Rectal smooth muscle tissue (tissue), 1 donor: ENCODE results near the gene SPTLC3.

Experiments used
- H3K27ac ChIP-seq: one replicate; pipeline ENCODE4 v1.7.0; 2013; ENCODE audit warnings: low read depth, low read length, inconsistent platforms
- H3K27me3 ChIP-seq: one replicate; pipeline ENCODE4 v1.7.0; 2013; ENCODE audit warnings: low read length; ENCODE audit not compliant: control insufficient read depth, insufficient read depth
- H3K36me3 ChIP-seq: one replicate; pipeline ENCODE4 v1.7.0; 2013; ENCODE audit warnings: low read length; ENCODE audit not compliant: control insufficient read depth, insufficient read depth
- H3K4me1 ChIP-seq: one replicate; pipeline ENCODE4 v1.7.0; 2013; ENCODE audit warnings: low read length; ENCODE audit not compliant: control insufficient read depth, insufficient read depth
- H3K4me3 ChIP-seq: one replicate; pipeline ENCODE4 v1.7.0; 2013; ENCODE audit warnings: low read length
- H3K9ac ChIP-seq: one replicate; pipeline ENCODE4 v1.7.0; 2013; ENCODE audit warnings: low read length

SPTLC3 gene

DNA sequence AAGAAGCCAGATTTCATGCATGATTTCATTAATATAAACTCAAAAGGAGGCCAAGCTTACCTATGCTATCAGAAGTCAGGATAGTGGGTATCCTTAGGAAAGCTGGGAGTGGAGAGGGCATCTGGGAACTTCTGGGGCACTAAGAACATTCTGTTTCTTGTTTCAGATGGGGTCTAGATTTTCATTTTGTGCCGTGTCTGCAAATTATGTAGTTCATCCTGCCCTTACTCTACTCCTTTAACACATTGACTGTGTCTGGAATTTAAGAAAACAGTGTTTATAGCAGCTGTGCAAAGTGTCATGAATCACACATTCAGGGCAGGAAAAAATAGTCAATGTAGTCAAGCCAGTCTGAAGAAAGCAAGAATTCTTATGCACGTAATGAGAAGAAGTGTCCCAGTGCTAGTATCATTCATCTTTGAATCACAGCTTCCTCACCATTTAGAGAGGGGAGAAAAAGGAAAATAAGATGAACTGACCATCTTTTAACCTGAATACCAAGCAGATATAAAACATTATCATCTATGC is 11.6 kb upstream of the SPTLC3 start:
- Histone ChIP-seq H3K27ac (no peak overlapping the region), H3K27me3 (no peaks in the 10 kb centered on the region), H3K36me3 (no peaks in the 10 kb centered on the region), H3K4me3 (no peak overlapping the region), H3K4me1 (no peaks in the 10 kb centered on the region), H3K9ac (no peak overlapping the region)

DNA sequence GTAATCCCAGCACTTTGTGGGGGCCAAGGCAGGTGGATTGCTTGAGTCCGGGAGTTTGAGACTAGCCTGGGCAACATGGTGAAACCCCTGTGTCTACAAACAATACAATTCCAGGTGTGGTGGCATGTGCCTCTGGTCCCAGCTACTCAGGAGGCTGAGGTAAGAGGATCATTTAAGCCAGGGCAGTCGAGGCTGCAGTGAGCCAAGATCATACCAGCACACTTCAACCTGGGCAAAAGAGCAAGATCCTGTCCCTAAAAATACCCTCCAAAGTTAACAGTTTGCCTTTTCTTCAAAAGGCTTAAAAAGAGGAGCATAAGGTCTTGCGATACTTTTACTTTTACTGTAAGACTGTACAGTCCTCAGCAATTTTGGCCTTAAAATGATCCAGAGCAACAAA is 10.7 kb upstream of the SPTLC3 start:
- no peaks in the 10 kb centered on the region for H3K36me3 ChIP-seq
- H3K27ac ChIP-seq, result no peak overlapping the region

DNA sequence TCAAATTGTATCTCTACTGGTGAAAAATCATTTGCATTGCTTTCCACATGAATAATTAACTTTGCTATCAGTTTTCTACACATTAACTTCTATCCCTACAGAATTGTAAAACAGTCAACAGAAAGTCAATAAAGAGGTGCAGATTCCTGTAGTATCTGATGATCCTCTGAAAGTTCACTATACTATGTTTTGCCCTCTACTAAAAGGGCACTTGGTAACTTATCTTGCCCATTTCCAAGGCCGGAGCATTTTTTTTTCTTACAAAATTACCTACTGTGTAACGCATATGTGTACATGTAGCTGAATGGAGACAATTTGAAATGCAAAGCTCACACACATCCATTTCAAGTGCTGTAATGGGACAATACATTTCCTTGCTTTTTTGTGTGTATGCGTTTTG is 9.6 kb upstream of the SPTLC3 start:
- Histone ChIP-seq H3K4me1 (no peaks in the 10 kb centered on the region), H3K27me3 (no peaks in the 10 kb centered on the region), H3K27ac (no peak overlapping the region)

More for the DNA sequence above, 10.7 kb upstream of the SPTLC3 start:
- Histone ChIP-seq H3K27me3 (no peaks in the 10 kb centered on the region), H3K4me1 (no peaks in the 10 kb centered on the region), H3K4me3 (no peak overlapping the region), H3K9ac (no peak overlapping the region)

DNA sequence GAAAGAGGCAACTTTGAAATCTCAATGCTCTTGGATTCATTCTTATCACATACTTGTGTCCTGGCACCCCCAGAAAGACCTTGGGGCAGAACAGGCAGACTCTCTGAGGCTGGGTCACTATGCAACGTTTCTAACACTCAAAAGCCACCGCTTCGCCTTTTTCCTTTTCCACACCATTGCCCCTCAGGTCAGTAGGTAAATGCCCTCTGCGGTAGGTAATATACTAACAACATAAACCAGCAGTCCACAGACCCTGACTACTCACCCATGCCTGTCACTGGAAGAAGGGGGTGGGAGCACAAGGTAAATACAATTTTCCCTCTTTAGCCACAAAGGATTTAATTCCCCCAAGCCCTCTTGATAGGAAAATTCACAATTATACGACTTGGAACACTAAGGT is 6.5 kb upstream of the SPTLC3 start:
- Histone ChIP-seq H3K4me3 (no peak overlapping the region), H3K27me3 (no peaks in the 10 kb centered on the region), H3K27ac (no peak overlapping the region), H3K36me3 (no peaks in the 10 kb centered on the region), H3K9ac (no peak overlapping the region), H3K4me1 (no peaks in the 10 kb centered on the region)

More for the DNA sequence above, 9.6 kb upstream of the SPTLC3 start:
- no peak overlapping the region for H3K4me3 ChIP-seq
- no peaks in the 10 kb centered on the region for H3K36me3 ChIP-seq
- H3K9ac ChIP-seq, result no peak overlapping the region

DNA sequence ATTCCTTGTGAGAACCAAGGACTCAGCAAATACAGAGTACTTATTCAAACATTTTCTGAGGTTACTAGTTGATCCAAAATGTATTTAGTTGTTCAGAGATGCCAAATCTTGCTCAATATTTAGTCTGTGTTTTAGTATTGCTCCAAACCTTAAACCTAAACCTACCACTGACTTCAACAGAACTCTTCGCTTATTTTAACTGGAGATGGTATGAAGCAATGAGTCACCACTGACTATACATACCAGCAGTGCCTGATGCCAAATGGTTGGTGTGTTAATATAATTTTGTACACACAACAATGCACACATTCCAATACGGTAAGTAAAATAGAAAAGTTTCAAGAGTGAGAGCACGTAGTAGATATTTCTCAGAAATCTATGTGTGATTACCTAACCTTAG is 1.9 kb upstream of the SPTLC3 start:
- Histone ChIP-seq H3K27me3 (no peaks in the 10 kb centered on the region), H3K9ac (no peak overlapping the region), H3K4me3 (no peak overlapping the region), H3K4me1 (peaks cover 4% of the 10 kb centered on the region), H3K27ac (no peak overlapping the region), H3K36me3 (no peaks in the 10 kb centered on the region)

DNA sequence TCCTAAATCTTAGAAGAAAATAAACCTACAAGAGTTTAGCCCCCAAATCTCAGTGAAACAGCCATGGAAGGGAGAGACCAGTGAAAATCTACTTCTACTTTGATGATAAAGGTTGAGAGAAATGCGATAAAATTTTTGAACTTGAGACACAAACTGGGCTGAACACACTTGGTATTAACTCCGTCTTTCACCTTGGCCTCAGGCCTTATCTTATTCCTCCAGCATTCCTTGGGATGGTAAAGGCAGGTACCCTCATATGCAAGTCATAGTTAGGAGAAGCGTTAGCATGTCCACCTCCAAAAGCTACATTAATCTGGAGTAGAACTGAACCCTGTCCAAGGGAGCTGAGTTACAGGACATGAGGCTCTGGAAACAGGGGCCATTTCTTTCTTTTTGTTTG is 1.2 kb upstream of the SPTLC3 start:
- Histone ChIP-seq H3K9ac (no peak overlapping the region), H3K4me1 (peaks cover 4% of the 10 kb centered on the region), H3K27ac (no peak overlapping the region), H3K4me3 (no peak overlapping the region), H3K36me3 (no peaks in the 10 kb centered on the region), H3K27me3 (no peaks in the 10 kb centered on the region)

DNA sequence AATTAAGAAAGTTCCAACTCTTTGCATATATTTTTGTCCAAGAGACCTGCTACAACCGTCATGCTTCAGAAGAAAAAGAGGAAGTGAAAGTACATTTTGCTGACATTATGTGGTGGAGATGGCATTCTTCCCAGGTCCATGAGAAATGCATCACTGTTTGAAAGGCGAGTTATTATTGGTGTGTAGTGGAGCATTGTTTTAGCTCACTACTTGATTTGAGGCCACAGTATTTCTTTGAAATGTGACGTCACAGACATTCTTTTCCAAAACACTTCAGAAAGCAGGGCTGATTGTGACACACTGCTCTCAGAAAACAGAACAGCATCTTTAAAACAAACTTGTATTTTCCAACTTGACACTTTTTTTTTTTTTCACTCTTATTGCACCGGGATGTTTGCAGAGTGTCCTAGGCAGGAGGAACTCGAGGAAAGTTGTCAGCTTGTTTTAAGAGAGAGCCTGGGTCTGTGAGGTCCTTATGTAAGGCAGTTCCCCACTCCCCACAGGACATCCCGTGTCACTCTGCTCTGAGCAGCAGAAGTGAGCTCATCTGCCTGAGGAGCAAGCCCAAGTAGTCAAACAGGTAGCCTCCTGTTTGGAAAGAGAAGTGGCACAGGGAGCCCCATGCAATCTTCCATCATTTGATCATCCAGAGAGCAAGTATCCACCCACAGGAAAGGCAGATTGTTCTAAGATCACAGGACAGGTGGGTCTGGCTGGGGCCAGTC is 1.1 kb downstream of the SPTLC3 start:
- H3K4me1 ChIP-seq, result peaks cover 4% of the 10 kb centered on the region
- peak overlapping the region; percentile 58 for H3K27ac ChIP-seq
- H3K36me3 ChIP-seq, result no peaks in the 10 kb centered on the region
- H3K27me3 ChIP-seq, result no peaks in the 10 kb centered on the region
- peak overlapping the region; percentile 66 for H3K4me3 ChIP-seq
- H3K9ac ChIP-seq, result no peak overlapping the region

DNA sequence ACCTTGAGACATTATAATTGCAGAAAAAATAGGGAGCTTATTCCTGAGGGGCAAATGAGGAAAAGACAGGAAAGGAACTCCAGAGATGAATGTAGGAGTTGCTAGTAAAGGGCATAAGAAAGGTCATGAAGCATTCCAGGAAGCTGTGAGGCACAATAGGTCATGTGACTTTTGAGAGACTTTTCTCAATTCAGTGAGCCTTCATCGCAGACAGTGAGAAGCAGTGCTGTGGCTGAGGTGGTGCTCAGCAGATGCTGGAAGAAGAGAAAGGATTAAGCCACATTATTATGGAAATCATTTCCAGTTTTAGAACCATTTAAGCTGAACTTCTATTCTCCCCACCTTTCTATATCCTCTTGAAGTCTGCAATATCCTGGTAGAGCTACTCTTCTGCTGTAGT is 4.1 kb downstream of the SPTLC3 start:
- Histone ChIP-seq H3K9ac (no peak overlapping the region), H3K27ac (no peak overlapping the region), H3K36me3 (no peaks in the 10 kb centered on the region), H3K4me1 (peaks cover 4% of the 10 kb centered on the region), H3K27me3 (no peaks in the 10 kb centered on the region), H3K4me3 (no peak overlapping the region)

DNA sequence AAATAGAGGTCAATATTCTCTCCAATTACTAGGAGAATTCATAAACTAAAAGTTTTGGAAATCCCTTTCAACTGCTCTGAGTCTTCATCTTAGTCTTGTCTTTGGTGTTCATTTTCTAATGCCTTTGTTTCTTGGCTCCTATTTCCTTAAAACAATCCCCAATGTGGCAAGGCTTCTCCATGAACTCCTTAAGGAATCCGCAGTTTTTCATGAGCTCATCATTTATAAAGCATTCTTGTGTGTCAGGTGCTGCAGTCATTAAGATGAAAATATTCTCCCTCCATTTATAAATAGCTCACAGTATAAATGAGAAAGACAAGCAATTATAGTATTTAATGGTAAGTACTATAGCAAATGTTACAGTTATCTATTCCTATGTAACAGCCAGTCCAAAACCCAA is 4.6 kb downstream of the SPTLC3 start:
- Histone ChIP-seq H3K9ac (no peak overlapping the region), H3K36me3 (no peaks in the 10 kb centered on the region), H3K27ac (no peak overlapping the region), H3K4me1 (peaks cover 4% of the 10 kb centered on the region), H3K4me3 (no peak overlapping the region), H3K27me3 (no peaks in the 10 kb centered on the region)

DNA sequence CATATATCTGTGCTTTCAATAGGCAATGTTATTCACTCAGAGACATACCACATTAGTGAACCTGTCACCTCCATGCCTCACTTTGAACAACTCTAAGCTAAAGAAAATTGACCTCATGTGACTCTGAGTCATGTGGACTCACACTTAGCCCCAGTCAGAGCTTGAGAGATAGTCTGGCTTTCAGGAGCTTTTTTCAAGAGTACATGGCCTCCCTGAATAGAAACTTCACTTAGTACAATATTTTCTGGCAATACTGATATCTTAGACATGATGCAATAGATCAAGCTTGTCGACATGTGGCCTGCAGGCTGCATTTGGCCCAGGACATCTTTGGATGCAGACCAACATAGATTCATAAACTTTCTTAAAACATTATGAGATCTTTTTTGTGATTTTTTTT is 8.5 kb downstream of the SPTLC3 start:
- Histone ChIP-seq H3K9ac (no peak overlapping the region), H3K4me3 (no peak overlapping the region), H3K27ac (no peak overlapping the region), H3K36me3 (no peaks in the 10 kb centered on the region), H3K4me1 (no peaks in the 10 kb centered on the region), H3K27me3 (no peaks in the 10 kb centered on the region)

DNA sequence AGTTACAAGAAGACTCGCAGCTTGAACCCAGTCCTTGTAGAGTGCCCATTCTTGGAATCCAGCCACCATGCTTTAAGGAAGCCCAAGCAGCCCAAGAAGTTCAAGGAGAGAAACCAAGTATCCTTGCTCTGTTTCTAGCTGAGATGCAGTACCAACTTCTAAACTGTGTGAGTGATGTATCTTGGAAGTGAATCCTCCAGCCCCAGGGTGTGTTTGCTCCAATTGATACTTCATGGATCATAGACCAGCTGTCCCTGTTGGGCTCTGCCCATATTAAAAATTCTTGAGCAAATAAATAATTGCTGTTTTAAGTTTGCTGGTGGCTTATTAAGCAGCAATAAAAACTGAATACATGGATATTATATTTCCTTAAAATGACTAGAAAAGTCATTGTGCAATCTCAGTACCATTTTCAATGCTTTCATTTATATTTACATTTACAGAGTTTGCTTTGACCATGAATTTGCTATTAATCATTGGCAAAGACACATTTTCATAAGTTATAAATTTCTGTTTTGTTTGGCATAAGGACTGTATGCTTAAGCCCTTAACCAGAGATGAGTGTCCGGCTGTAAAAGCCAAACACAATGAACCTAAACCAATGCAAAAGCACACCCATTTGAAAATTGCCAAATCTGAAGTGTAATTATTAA is 9.2 kb downstream of the SPTLC3 start:
- H3K4me1 ChIP-seq, result no peaks in the 10 kb centered on the region
- no peak overlapping the region for H3K27ac ChIP-seq
- H3K4me3 ChIP-seq, result no peak overlapping the region
- no peaks in the 10 kb centered on the region for H3K36me3 ChIP-seq
- no peak overlapping the region for H3K9ac ChIP-seq
- H3K27me3 ChIP-seq, result no peaks in the 10 kb centered on the region

DNA sequence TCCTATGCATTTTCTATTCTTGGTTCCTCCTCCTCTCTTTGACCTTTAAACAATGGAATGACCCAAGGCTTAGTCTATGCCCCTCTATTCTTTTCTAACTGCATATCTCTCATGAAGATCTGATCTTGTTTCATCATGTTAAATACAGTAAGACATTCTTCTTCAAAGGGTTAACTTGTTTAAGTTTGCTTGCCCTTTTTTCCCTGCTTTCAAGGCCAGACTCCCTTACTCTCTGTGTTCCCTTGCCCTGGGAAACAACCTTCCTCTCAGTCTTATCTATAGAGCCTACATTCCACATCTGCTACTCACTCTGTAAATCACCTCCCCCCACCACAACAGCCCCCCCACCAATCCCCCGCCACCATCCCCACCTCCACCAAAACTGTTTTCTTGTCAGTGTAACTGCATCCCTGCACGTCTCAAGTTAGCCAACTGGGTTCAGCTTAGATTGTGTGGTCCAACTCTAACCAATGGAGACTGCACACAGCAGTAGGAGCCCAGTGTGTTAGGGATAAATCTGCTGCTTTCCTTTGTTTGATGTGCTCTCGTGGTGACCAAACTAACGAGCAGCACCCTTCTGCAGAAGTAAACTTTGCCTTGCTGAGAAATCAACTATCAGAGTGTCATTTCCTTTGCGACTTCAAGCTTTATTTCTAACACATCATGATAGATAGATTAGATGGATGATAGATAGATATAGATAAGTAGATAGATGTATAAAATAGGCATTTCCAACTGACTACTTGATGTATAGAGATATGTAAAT is 12.6 kb downstream of the SPTLC3 start:
- Histone ChIP-seq H3K4me3 (no peak overlapping the region), H3K9ac (no peak overlapping the region), H3K27me3 (no peaks in the 10 kb centered on the region), H3K27ac (no peak overlapping the region), H3K4me1 (no peaks in the 10 kb centered on the region), H3K36me3 (no peaks in the 10 kb centered on the region)
